A549 (cell line): ENCODE data around the gene TNS3. TPM values are rescaled to one million over a fixed set of nuclear protein-coding genes. Genes with fewer than 3 reads are reported as not detected.

Source experiments
- ATAC-seq, 2 experiments: fragments of 200-7000 bp in 1 of 2; fragments of >200 bp in 1 of 2; cut with Nextera tagmentation in 1 of 2; cut with Tn5 transposase in 1 of 2; 3 replicates each; pipeline versions ENCODE4 v1.8.0 to v1.9.1; 2018 to 2020; ENCODE audit warnings: mild to moderate bottlenecking in 1 of 2, moderate library complexity in 1 of 2
- CTCF ChIA-PET: fragments of 300-600 bp; sonication (Branson Sonifier 250); formaldehyde crosslinking; extraction: SDS; loops from one replicate; lab custom pipeline; 2021; ENCODE audit warnings: antibody characterized with exemption, inconsistent platforms; lab: Yijun Ruan, JAX
- POLR2A ChIA-PET: fragments of 350-600 bp; formaldehyde crosslinking; extraction: SDS; loops from one replicate; lab custom pipeline; 2021; ENCODE audit warnings: antibody characterized with exemption, inconsistent platforms; lab: Yijun Ruan, JAX
- DNase-seq, 2 experiments: peaks; one replicate each; pipeline versions ENCODE4 v3.0.0 to v3.0.0-alpha.2; 2011 to 2016; ENCODE audit warnings: low read depth in 1 of 2, low spot score in 1 of 2
- FAIRE-seq: peaks from 2 replicates; lab custom pipeline; 2011; peaks lifted over from hg19 to GRCh38; lab: Jason Lieb, UNC
- H3K27ac ChIP-seq, 2 experiments: fragments of >200 bp; sonication (Bioruptor Twin); formaldehyde crosslinking; 3 replicates each; pipeline ENCODE4 v1.5.1; 2016 to 2017
- H3K4me1 ChIP-seq: fragments of >200 bp; sonication (Bioruptor Twin); formaldehyde crosslinking; 3 replicates; pipeline ENCODE4 v1.6.1; 2016
- H3K4me2 ChIP-seq: fragments of >200 bp; sonication (Bioruptor Twin); formaldehyde crosslinking; 3 replicates; pipeline ENCODE4 v1.6.1; 2016
- H3K4me3 ChIP-seq: fragments of >200 bp; sonication (Bioruptor Twin); formaldehyde crosslinking; 3 replicates; pipeline ENCODE4 v1.5.1; 2016
- H3K9me3 ChIP-seq: fragments of >200 bp; sonication (Bioruptor Twin); formaldehyde crosslinking; 3 replicates; pipeline ENCODE4 v1.6.1; 2016
- CHD4 ChIP-seq: fragments of 200-600 bp; sonication (generic); IDR thresholded peaks from 2 replicates; pipeline ENCODE4 v1.6.1; 2016; ENCODE audit warnings: antibody characterized with exemption, mild to moderate bottlenecking, borderline replicate concordance
- EHMT2 ChIP-seq: fragments of 200-600 bp; sonication (generic); IDR thresholded peaks from 2 replicates; pipeline ENCODE4 v1.6.1; 2016; ENCODE audit warnings: antibody characterized with exemption, low read depth, mild to moderate bottlenecking, moderate library complexity
- ESRRA ChIP-seq: fragments of 150-350 bp; IDR thresholded peaks from 2 replicates; pipeline ENCODE4 v1.6.1; 2014; ENCODE audit warnings: mild to moderate bottlenecking, low read length, borderline replicate concordance
- FOSL2 ChIP-seq, 2 experiments: fragments of 450-650 bp in 1 of 2; fragments of >200 bp in 1 of 2; sonication (Bioruptor Twin) in 1 of 2; formaldehyde crosslinking; IDR thresholded peaks; 2 replicates each; pipeline versions ENCODE4 v1.5.0 to v1.6.1; 2016 to 2020; ENCODE audit warnings: mild to moderate bottlenecking in 1 of 2, moderate library complexity in 1 of 2
- HDAC2 ChIP-seq: fragments of 200-600 bp; sonication (generic); IDR thresholded peaks from 2 replicates; pipeline ENCODE4 v1.6.1; 2016
- HOXA7 ChIP-seq: fragments of 250-450 bp; sonication (Bioruptor Pico); IDR thresholded peaks from 2 replicates; pipeline ENCODE4 v1.5.0; 2020; ENCODE audit warnings: mild to moderate bottlenecking, moderate library complexity
- JUNB ChIP-seq: fragments of >200 bp; sonication (Bioruptor Twin); formaldehyde crosslinking; IDR thresholded peaks from 2 replicates; pipeline ENCODE4 v1.6.1; 2016
- NFE2L2 ChIP-seq: fragments of 150-350 bp; conservative IDR thresholded peaks from 2 replicates; pipeline ENCODE4 v1.6.1; 2014; ENCODE audit warnings: low read length
- NR3C1 ChIP-seq: fragments of >200 bp; sonication (Bioruptor Twin); formaldehyde crosslinking; IDR thresholded peaks from 3 replicates; pipeline ENCODE4 v1.6.1; 2017
- RARB ChIP-seq: fragments of 250-450 bp; sonication (Bioruptor Pico); IDR thresholded peaks from 2 replicates; pipeline ENCODE4 v1.8.0; 2021; ENCODE audit warnings: mild to moderate bottlenecking, moderate library complexity
- RFX5 ChIP-seq: fragments of 450-650 bp; IDR thresholded peaks from 2 replicates; pipeline ENCODE4 v1.7.1; 2014; ENCODE audit warnings: antibody characterized with exemption, mild to moderate bottlenecking, moderate library complexity
- RNF2 ChIP-seq: fragments of 200-600 bp; sonication (generic); IDR thresholded peaks from 2 replicates; pipeline ENCODE4 v1.6.1; 2016; ENCODE audit warnings: low read depth, mild to moderate bottlenecking, antibody characterized with exemption, moderate library complexity, borderline replicate concordance
- SREBF2 ChIP-seq: fragments of 450-650 bp; IDR thresholded peaks from 2 replicates; pipeline ENCODE4 v1.6.1; 2014; ENCODE audit warnings: mild to moderate bottlenecking, moderate library complexity
- TFCP2L1 ChIP-seq: fragments of 250-450 bp; sonication (Bioruptor Pico); IDR thresholded peaks from 2 replicates; pipeline ENCODE4 v1.5.0; 2021; ENCODE audit warnings: mild to moderate bottlenecking
- ZC3H11A ChIP-seq: fragments of 450-650 bp; IDR thresholded peaks from 2 replicates; pipeline ENCODE4 v1.6.1; 2014; ENCODE audit warnings: antibody characterized with exemption, mild to moderate bottlenecking
- ZNF302 ChIP-seq: fragments of 250-450 bp; sonication (Bioruptor Pico); IDR thresholded peaks from 2 replicates; pipeline ENCODE4 v1.9.0; 2021; ENCODE audit warnings: inconsistent platforms, mild to moderate bottlenecking, moderate library complexity
- ZSCAN20 ChIP-seq: fragments of 250-450 bp; sonication (Bioruptor Pico); IDR thresholded peaks from 2 replicates; pipeline ENCODE4 v1.8.0; 2022; ENCODE audit warnings: mild to moderate bottlenecking, moderate library complexity
- WGBS: methylation state at CpG from one replicate; pipeline ENCODE4 v1.1.6; 2017; ENCODE audit errors: missing lambda C conversion rate; 5-methylcytosine and 5-hydroxymethylcytosine counted together
- polyA plus RNA-seq, 4 experiments: library from polyadenylated mRNA; depleted of rRNA in 3 of 4; stranded (reverse); fragments of >200 nt; fragmentation: RNase III in 1 of 4; extraction: RNeasy Plus Mini Kit Qiagen cat#74134 plus additional on column Dnase treatment in 1 of 4; gene quantifications; 2 replicates in 3 of 4; 3 replicates in 1 of 4; pipeline ENCODE4 v1.2.3, GENCODE V29; 2011 to 2017
- TF ChIP-seq, protein P1 (sequence below): fragments of 200-600 bp; sonication (generic); IDR thresholded peaks from 2 replicates; pipeline ENCODE4 v1.6.1; 2016; ENCODE audit warnings: antibody characterized with exemption, mild to moderate bottlenecking, moderate library complexity
- TF ChIP-seq, protein P2 (sequence below): fragments of >200 bp; sonication (Bioruptor Twin); formaldehyde crosslinking; IDR thresholded peaks from 3 replicates; pipeline ENCODE4 v1.6.1; 2016

TNS3 gene
- polyA plus RNA-seq, 2 of the 4 experiments (the other 2 are of a cell fraction): 107 to 134 TPM

DNA sequence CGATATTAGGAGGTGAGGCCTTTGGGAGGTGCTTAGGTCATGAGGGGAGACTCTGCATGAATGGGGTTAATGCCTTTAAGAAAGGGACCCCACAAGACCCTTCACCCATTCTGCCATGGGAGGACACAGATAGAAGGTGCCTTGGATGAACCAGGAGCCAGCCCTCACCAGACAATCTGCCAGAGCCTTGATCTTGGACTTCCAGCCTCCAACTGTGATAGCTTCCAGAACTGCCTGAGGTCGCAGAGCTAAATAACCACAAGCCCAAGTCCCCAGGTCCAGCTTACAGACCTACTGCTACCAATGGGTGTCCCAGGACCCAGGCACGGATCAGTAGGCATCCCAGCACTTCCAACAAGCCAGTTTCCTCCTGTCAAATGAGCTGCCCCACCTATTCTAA lies 37.5 kb downstream of the TNS3 start (continued):
- TF ChIP-seq, protein P1, sequence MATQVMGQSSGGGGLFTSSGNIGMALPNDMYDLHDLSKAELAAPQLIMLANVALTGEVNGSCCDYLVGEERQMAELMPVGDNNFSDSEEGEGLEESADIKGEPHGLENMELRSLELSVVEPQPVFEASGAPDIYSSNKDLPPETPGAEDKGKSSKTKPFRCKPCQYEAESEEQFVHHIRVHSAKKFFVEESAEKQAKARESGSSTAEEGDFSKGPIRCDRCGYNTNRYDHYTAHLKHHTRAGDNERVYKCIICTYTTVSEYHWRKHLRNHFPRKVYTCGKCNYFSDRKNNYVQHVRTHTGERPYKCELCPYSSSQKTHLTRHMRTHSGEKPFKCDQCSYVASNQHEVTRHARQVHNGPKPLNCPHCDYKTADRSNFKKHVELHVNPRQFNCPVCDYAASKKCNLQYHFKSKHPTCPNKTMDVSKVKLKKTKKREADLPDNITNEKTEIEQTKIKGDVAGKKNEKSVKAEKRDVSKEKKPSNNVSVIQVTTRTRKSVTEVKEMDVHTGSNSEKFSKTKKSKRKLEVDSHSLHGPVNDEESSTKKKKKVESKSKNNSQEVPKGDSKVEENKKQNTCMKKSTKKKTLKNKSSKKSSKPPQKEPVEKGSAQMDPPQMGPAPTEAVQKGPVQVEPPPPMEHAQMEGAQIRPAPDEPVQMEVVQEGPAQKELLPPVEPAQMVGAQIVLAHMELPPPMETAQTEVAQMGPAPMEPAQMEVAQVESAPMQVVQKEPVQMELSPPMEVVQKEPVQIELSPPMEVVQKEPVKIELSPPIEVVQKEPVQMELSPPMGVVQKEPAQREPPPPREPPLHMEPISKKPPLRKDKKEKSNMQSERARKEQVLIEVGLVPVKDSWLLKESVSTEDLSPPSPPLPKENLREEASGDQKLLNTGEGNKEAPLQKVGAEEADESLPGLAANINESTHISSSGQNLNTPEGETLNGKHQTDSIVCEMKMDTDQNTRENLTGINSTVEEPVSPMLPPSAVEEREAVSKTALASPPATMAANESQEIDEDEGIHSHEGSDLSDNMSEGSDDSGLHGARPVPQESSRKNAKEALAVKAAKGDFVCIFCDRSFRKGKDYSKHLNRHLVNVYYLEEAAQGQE: no peak

DNA sequence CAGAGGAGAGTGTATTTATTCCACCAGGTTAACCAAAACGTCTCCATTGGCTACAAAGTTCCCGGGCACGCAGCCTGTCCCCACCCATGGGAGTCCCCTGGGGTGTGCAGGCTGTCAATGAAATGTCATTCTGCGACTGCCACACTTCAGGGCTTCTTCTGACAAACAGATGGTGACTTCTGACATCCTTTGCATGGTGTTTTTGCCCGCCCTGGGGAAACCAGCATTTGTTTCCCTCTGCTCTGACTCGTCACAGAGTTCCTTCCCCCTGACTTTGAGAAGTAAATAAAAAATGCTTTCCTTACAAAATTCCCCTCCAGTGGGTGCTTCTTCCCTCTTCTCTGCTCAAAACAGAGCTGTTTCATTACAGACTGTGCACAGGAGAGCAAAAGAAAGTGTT lies 38.2 kb downstream of the TNS3 start:
- no peaks in the 10 kb centered on the region for H3K9me3 ChIP-seq
- H3K4me1 ChIP-seq: peaks cover 97% of the 10 kb centered on the region
- CTCF ChIA-PET: interaction anchor here (0.6 to 1.3 kb wide), 3 partner anchors 45 to 611 kb away, joined by 3 to 6 read pairs (median 3); no protein-coding TSS in a partner anchor
- DNase-seq (no peak), ATAC-seq (no peak), FAIRE-seq (no peak)
- 73% methylated on average over 6 of the region's 6 CpGs for WGBS
- no peak overlapping the region for H3K4me3 ChIP-seq
- no peak for TF ChIP-seq EHMT2
- no peak for TF ChIP-seq JUNB
- TF ChIP-seq RNF2: no peak
- TF ChIP-seq CHD4: no peak
- no peak for TF ChIP-seq RFX5
- TF ChIP-seq RARB (CRISPR knock-in tag): no peak
- TF ChIP-seq HOXA7 (CRISPR knock-in tag): no peak
- no peak for TF ChIP-seq TFCP2L1 (CRISPR knock-in tag)
- no peak for TF ChIP-seq ZSCAN20 (CRISPR knock-in tag)
- no peak for TF ChIP-seq NR3C1
- TF ChIP-seq ZNF302 (CRISPR knock-in tag): no peak
- POLR2A ChIA-PET: no interaction called here
- H3K4me2 ChIP-seq: no peak overlapping the region; the same call in 2 of the 3 replicates
- peak overlapping the region in 1 of 2 experiments; percentile 63; a peak in 3 of 6 replicates for H3K27ac ChIP-seq

DNA sequence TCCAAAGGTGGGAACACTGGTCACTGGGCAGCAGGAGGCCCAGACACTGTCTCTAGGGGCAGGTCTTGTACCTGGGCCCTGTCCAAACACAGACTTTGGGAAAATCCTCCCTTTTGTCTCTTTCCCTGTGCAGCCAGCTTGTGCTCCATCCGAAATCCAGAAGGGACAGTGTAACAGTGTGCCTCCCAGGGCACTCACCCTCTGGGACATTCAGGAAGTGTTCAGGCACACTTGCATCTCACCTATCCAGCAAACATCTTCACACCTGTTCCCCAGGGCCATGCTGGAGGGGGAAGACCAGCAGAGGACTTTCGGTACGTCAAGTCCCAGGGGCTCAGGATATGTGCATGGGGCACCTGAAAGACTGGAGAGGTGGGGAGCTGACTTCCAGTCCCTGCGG lies 38.9 kb downstream of the TNS3 start:
- Histone ChIP-seq H3K4me2 (no peak overlapping the region), H3K27ac (peak overlapping the region in 1 of 2 experiments; percentile 54; a peak in 4 of 6 replicates), H3K4me1 (peaks cover 97% of the 10 kb centered on the region), H3K4me3 (no peak overlapping the region), H3K9me3 (no peaks in the 10 kb centered on the region)
- FAIRE-seq (no peak), DNase-seq (no peak), ATAC-seq (no peak)
- no peak for TF ChIP-seq NFE2L2
- no peak for TF ChIP-seq HDAC2
- no peak for TF ChIP-seq FOSL2 (IDR thresholded peaks at IDR 0.05)
- TF ChIP-seq FOSL2 (CRISPR knock-in tag; IDR thresholded peaks at IDR 0.05): no peak
- no peak for TF ChIP-seq ESRRA
- no peak for TF ChIP-seq JUNB
- no peak for TF ChIP-seq SREBF2
- no peak for TF ChIP-seq ZC3H11A
- TF ChIP-seq, protein P2, sequence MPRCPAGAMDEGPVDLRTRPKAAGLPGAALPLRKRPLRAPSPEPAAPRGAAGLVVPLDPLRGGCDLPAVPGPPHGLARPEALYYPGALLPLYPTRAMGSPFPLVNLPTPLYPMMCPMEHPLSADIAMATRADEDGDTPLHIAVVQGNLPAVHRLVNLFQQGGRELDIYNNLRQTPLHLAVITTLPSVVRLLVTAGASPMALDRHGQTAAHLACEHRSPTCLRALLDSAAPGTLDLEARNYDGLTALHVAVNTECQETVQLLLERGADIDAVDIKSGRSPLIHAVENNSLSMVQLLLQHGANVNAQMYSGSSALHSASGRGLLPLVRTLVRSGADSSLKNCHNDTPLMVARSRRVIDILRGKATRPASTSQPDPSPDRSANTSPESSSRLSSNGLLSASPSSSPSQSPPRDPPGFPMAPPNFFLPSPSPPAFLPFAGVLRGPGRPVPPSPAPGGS: no peak
- ChIA-PET POLR2A (no interaction called here), CTCF (interaction anchor here (1.3 kb wide), 1 partner anchor 612 kb away, joined by 3 read pairs; no protein-coding TSS in a partner anchor)
- 95% methylated on average over 4 of the region's 4 CpGs for WGBS
